Measurements from ENCODE around the gene CALN1.

The CALN1 gene

GRCh38 chr7:72268090-72268489 is 144.0 kb downstream of the CALN1 start:
- Histone ChIP-seq H3K4me1 (ENCODE audit: low read length) (no peaks in the 10 kb centered on the region), H3K27ac (ENCODE audit: low read length) (no peak overlapping the region), H3F3A (ENCODE audit: insufficient read depth, low read length) (no peaks in the 10 kb centered on the region), H3K4me3 (ENCODE audit: low read length) (no peak overlapping the region), H3K4me2 (ENCODE audit: low read depth, low read length) (no peak overlapping the region), H3K9me3 (replicated peaks; ENCODE audit: insufficient read depth, low read length) (no peaks in the 10 kb centered on the region), H3K9ac (ENCODE audit: low read length) (no peak overlapping the region), H3K36me3 (replicated peaks; ENCODE audit: insufficient read depth, low read length) (no peaks in the 10 kb centered on the region), H3K9me2 (replicated peaks; ENCODE audit: insufficient read depth, low read length) (no peaks in the 10 kb centered on the region), H4K20me1 (ENCODE audit: insufficient read depth, low read length) (no peaks in the 10 kb centered on the region), H3K27me3 (replicated peaks; ENCODE audit: insufficient read depth, low read length) (no peaks in the 10 kb centered on the region), H3K79me2 (ENCODE audit: low read length) (no peaks in the 10 kb centered on the region), H2AFZ (ENCODE audit: low read length) (no peak overlapping the region)
- DNase-seq, result no peak
- no peak for TF ChIP-seq CTCF (IDR thresholded peaks at IDR 0.05; ENCODE audit: low read length)
- TF ChIP-seq EZH2 (optimal IDR thresholded peaks at IDR 0.05; ENCODE audit: low read depth, low read length), result no peak
- TF ChIP-seq EZH2phosphoT487 (IDR thresholded peaks at IDR 0.05; ENCODE audit: low read length), result no peak

- no peak for DNase-seq
- no peaks in the 10 kb centered on the region for H3K9me3 ChIP-seq (replicated peaks; ENCODE audit: insufficient read depth, low read length)
- H3K36me3 ChIP-seq (replicated peaks; ENCODE audit: insufficient read depth, low read length), result no peaks in the 10 kb centered on the region
- H3K4me2 ChIP-seq (ENCODE audit: low read depth, low read length), result no peak overlapping the region
- no peaks in the 10 kb centered on the region for H3F3A ChIP-seq (ENCODE audit: insufficient read depth, low read length)
- H4K20me1 ChIP-seq (ENCODE audit: insufficient read depth, low read length), result no peaks in the 10 kb centered on the region
- H3K27ac ChIP-seq (ENCODE audit: low read length), result no peak overlapping the region
- no peak overlapping the region for H2AFZ ChIP-seq (ENCODE audit: low read length)
- no peaks in the 10 kb centered on the region for H3K9me2 ChIP-seq (replicated peaks; ENCODE audit: insufficient read depth, low read length)
- H3K79me2 ChIP-seq (ENCODE audit: low read length), result no peaks in the 10 kb centered on the region
- H3K9ac ChIP-seq (ENCODE audit: low read length), result no peak overlapping the region
- H3K4me3 ChIP-seq (ENCODE audit: low read length), result no peak overlapping the region
- TF ChIP-seq EZH2phosphoT487 (IDR thresholded peaks at IDR 0.05; ENCODE audit: low read length) (no peak), EZH2 (optimal IDR thresholded peaks at IDR 0.05; ENCODE audit: low read depth, low read length) (no peak), CTCF (IDR thresholded peaks at IDR 0.05; ENCODE audit: low read length) (no peak)
- no peaks in the 10 kb centered on the region for H3K27me3 ChIP-seq (replicated peaks; ENCODE audit: insufficient read depth, low read length)
- no peaks in the 10 kb centered on the region for H3K4me1 ChIP-seq (ENCODE audit: low read length)
These were observed 144.8 kb downstream of the CALN1 start for GRCh38 chr7:72267291-72267800.

GRCh38 chr7:72266771-72267170 is 145.4 kb downstream of the CALN1 start:
- TF ChIP-seq CTCF (IDR thresholded peaks at IDR 0.05; ENCODE audit: low read length) (no peak), EZH2phosphoT487 (IDR thresholded peaks at IDR 0.05; ENCODE audit: low read length) (no peak), EZH2 (optimal IDR thresholded peaks at IDR 0.05; ENCODE audit: low read depth, low read length) (no peak)
- H3K9me3 ChIP-seq (replicated peaks; ENCODE audit: insufficient read depth, low read length), result no peaks in the 10 kb centered on the region
- H3K79me2 ChIP-seq (ENCODE audit: low read length), result no peaks in the 10 kb centered on the region
- no peaks in the 10 kb centered on the region for H3K4me1 ChIP-seq (ENCODE audit: low read length)
- no peaks in the 10 kb centered on the region for H4K20me1 ChIP-seq (ENCODE audit: insufficient read depth, low read length)
- no peak overlapping the region for H2AFZ ChIP-seq (ENCODE audit: low read length)
- H3K9ac ChIP-seq (ENCODE audit: low read length), result no peak overlapping the region
- H3K9me2 ChIP-seq (replicated peaks; ENCODE audit: insufficient read depth, low read length), result no peaks in the 10 kb centered on the region
- no peaks in the 10 kb centered on the region for H3K36me3 ChIP-seq (replicated peaks; ENCODE audit: insufficient read depth, low read length)
- no peak for DNase-seq
- H3K4me2 ChIP-seq (ENCODE audit: low read depth, low read length), result no peak overlapping the region
- H3K27ac ChIP-seq (ENCODE audit: low read length), result no peak overlapping the region
- no peaks in the 10 kb centered on the region for H3K27me3 ChIP-seq (replicated peaks; ENCODE audit: insufficient read depth, low read length)
- H3K4me3 ChIP-seq (ENCODE audit: low read length), result no peak overlapping the region
- H3F3A ChIP-seq (ENCODE audit: insufficient read depth, low read length), result no peaks in the 10 kb centered on the region
